GM19328 (cell line): Measurements from ENCODE around the gene SZT2.
"Not testable (repeated sequence)": the region's sequence is repeated elsewhere in the genome, so short reads cannot be mapped to it uniquely, and the experiment has no call there.

ENCODE experiments used
- ATAC-seq: cut with Tn5 transposase; IDR thresholded peaks from one replicate; pipeline ENCODE4 v1.9.1; 2021; ENCODE audit warnings: mild to moderate bottlenecking, moderate library complexity; ENCODE audit not compliant: unreplicated experiment

Gene SZT2

GRCh38 chr1:43386676-43387075 lies 3.0 kb upstream of the SZT2 start:
- ATAC-seq: no peak

GRCh38 chr1:43387976-43388599 lies 1.6 kb upstream of the SZT2 start:
- no peak for ATAC-seq

GRCh38 chr1:43388613-43389012 lies 1.1 kb upstream of the SZT2 start:
- no peak for ATAC-seq

GRCh38 chr1:43392702-43393101 lies 3.0 kb downstream of the SZT2 start:
- ATAC-seq: no peak

GRCh38 chr1:43395523-43395922 lies 5.8 kb downstream of the SZT2 start:
- no peak for ATAC-seq

GRCh38 chr1:43396059-43396458 lies 6.4 kb downstream of the SZT2 start:
- no peak for ATAC-seq

- no peak for ATAC-seq
Observed at GRCh38 chr1:43398227-43398626, 8.5 kb downstream of the SZT2 start.

DNA sequence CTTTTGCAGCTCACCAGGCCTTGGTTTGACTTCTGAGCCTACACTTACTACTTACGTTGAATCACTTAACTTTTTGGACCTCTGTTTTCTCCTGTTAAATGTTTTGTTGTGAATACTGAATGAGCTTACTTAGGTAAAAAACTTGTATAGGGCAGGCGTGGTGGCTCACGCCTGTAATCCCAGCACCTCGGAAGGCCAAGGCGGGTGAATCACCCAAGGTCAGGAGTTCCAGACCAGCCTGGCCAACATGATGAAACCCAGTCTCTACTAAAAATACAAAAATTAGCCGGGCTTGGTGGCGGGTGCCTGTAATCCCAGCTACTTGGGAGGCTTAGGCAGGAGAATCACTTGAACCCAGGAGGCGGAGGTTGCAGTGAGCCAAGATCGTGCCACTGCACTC lies 10.7 kb downstream of the SZT2 start:
- not testable (repeated sequence) for ATAC-seq

DNA sequence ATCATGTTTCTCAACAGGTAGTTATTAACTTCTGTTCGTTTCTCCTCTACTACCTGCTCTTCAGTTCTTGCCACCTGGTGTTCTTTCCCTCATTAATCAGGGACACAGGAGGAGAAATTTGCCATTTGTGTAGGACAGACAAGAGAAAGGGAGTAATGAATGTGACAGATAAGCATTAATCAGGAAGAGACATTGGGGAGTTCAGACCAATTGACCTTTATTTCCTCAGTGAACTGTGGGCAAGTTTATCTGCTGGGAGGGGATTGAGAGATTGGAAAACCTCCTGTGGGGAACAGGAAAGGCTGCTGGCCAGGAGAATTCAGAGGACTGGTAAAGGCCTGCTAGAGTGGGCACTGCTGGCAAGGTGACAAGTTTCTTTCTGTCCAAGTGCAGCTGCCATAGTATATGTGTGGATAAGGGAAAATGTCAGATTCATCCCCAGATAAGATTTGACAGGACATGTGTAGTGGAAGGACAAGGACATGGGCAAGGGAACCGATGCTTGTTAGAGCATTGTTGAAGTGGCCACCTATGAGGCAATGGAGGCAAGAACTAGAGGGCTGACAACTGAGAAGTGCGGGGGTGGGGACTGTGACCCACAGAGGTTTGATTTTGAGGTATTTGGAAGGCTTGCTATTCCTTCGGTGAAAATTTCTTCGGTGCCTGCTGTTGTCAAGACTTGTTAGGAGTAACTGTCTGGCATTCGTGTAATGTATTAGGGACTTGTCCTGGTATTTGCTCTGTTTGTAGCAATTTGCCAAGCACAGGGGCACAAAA lies 12.6 kb downstream of the SZT2 start:
- no peak for ATAC-seq

GRCh38 chr1:43404353-43404752 lies 14.7 kb downstream of the SZT2 start:
- no peak for ATAC-seq

GRCh38 chr1:43405219-43405875 lies 15.6 kb downstream of the SZT2 start:
- ATAC-seq: no peak

DNA sequence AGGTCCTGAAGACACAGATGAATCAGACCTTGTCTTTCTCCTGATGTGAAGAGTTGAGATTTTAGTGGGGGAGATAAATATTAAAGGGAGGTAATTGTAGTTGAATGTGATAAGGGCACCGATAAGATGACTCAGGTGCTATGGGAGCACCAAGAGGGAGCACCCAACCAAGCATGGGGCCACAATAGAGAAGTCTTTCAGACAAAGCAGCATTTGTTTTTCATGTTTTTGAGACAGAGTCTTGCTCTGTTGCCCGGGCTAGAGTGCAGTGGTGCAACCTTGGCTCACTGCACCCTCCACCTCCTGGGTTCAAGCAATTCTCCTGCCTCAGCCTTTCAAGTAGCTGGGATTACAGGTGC lies 16.2 kb downstream of the SZT2 start:
- ATAC-seq: no peak

- ATAC-seq: no peak
Observed at GRCh38 chr1:43410571-43410970, 20.9 kb downstream of the SZT2 start.

DNA sequence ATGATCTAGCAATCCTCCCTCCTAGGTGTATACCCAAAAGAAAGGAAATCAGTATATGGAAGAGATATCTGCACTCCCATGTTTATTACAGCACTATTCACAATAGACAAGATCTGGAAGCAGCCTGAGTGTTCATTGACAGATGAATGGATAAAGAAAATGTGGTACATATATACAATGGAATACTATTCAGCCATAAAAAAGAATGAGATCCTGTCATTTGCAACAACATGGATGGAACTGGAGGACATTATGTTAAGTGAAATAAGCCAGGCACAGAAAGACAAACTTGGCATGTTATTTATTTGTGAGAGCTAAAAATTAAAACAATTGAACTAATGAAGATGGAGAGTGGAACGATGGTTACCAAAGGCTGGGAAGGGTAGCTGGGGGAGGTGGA lies 23.7 kb downstream of the SZT2 start:
- ATAC-seq: not testable (repeated sequence)

DNA sequence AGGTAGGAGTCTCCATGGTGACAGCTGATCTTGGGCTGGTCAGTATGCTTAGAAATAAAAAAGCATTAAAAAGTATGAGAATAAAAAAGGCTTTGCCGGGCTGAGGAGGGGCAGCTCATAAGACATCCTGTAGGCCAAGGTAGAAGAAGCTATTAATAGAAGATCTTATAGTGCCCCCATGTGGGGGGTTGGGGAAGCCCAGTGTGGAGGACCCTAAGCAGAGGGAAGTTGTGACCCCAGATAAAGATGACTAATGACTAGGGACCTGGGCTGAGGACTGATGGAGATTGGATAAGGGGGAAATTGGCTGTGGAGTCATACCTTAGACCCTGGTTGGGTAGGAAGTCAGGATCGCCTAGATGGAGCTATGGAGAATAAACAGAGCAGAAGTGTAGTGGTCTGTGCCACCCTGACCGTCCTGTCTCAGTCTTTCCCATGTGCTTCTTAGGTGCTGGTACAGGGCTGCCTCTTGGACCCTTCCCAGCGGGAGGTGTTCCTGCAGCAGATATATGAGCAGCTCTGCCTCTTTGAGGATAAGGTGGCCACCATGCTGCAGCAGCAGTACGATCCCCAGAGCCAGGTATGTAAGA lies 25.0 kb downstream of the SZT2 start:
- ATAC-seq: no peak

- ATAC-seq: no peak
Observed at GRCh38 chr1:43415901-43416300, 26.2 kb downstream of the SZT2 start.

GRCh38 chr1:43418858-43419257 lies 29.2 kb downstream of the SZT2 start:
- no peak for ATAC-seq

DNA sequence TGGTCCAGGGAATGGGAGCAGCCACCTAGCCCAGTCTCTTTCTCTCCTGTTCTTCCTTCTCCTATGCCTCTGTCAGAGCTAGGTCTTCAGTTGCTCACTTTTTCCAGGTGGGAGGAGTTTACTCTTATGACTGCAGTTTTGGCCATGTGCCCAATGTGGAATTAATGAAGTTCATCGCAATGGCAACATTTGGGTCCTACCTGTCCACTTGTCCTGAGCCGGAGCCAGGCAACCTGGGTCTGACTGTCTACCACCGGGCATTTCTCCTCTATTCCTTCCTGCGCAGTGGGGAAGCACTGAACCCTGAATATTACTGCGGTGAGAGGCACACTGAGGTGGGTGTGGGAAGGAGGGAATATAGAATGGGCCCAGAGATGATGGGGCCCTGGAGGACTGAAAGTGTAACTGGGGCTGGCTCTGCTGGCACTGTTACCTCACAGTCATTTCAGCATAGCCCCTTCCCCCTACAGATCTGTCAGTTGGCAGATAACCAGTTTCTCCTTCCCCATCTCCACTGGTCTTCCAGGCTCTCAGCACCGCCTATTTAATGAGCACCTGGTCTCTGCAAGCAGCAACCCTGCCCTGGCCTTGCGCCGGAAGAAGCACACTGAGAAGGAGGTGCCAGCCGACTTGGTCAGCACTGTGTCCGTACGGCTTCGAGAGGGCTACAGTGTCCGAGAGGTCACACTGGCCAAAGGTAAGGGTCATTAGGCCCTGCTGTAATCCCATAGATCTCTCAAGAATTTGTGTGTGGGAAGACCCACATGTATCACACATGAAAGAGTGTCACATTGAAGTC lies 30.1 kb downstream of the SZT2 start:
- no peak for ATAC-seq

GRCh38 chr1:43420874-43421273 lies 31.2 kb downstream of the SZT2 start:
- no peak for ATAC-seq

- ATAC-seq: no peak
Observed at GRCh38 chr1:43421396-43421795, 31.7 kb downstream of the SZT2 start.
